GM21723 (cell line): Measurements from ENCODE around the gene C22orf23.
A peak's percentile ranks its signal among the peaks of the same experiment; 100 is the strongest.
"Not testable (repeated sequence)": the region's sequence is repeated elsewhere in the genome, so short reads cannot be mapped to it uniquely, and the experiment has no call there.

Experiments
- ATAC-seq: cut with Tn5 transposase; IDR thresholded peaks from one replicate; pipeline ENCODE4 v1.9.1; 2021; ENCODE audit warnings: mild to moderate bottlenecking, moderate library complexity; ENCODE audit not compliant: unreplicated experiment

The C22orf23 gene

DNA sequence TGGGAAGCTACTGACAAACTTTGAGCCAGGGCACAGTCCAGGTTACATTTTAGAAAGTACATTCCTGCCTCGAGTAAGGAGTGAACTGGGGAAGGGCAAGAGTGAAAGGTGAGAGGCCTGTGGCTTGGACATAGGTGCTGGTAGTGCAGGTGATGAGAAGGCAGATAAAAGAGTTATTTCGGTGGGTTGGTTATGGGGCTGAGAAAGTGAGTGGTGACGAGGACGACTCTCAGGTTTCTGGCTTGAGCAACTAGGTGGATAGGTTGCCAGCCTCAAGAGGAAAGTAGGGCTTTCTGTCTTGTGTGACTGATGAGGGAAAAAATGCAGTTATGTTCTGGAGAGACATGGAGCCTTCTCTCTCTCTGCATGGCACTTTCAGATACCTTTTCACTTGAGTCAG, 3.8 kb upstream of the C22orf23 start:
- no peak for ATAC-seq

DNA sequence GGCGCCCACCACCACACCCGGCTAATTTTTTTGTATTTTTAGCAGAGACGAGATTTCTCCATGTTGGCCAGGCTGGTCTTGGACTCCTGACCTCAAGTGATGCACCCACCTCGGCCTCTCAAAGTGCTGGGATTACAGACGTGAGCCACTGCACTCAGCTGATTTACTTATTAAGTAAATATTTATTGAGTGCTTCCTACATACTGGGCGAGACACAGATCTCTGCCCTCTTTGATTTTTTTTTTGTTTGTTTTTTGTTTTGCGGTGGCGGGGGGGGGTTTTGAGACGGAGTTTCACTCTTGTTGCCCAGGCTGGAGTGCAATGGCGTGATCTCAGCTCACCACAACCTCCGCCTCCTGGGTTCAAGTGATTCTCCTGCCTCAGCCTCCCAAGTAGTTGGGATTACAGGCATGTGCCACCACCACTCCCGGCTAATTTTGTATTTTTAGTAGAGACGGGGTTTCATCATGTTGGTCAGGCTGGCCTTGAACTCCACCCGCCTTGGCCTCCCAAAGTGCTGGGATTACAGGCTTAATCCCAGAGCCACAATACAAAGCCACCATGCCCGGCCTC, 2.5 kb upstream of the C22orf23 start:
- ATAC-seq, result not testable (repeated sequence)

DNA sequence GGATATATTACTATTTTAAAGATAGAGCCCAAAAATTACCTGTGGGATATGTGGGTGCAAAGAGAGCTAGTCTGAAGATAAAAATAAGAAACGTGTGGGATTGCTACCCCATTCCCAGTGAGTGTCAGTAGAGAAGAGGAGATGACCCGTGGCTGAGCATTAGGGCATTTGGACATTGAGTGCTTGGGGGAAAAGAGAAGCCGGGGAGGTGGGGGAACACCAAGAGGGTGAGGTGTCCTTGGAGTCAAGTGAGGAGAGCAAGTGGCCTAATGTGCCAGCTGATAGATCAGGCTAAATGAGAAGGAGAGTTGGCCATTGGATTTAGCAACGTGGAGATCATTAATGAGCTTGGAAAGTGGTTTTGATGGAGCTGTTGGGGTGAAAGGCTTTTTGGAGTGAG, 1.3 kb upstream of the C22orf23 start:
- no peak for ATAC-seq

DNA sequence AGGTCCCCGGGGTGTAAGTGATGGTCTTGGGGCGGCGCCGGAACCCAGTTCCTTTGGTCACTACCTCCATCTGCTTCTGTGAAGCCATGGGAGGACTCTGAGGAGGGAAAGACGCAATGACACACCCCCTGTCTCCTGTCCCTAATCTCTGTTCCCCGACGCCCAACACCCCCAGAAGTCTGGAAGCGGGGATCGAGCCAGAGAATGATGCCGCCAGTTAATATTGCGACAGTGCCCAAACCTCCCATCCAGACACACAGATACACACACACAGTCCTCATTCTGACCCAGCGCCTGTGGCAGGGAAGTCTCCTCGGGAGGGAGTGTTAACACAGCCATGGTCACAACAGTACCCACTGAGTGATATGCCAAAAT, 352 bp downstream of the C22orf23 start:
- peak; percentile 39 for ATAC-seq

DNA sequence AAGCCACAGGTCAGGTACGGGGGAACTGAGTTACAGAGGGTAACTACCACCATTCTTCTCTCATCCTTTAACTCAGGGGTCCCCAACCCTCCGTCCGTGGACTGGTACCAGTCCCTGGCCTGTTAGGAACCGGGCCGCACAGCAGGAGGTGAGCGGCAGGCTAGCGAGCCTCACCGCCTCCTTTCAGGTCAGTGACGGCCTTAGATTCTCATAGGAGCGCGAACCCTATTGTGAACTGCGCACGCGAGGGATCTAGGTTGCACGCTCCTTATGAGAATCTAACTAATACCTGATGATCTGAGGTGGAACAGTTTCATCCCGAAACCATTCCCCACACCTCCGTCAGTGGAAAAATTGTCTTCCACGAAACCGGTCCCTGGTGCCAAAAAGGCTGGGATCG, 772 bp downstream of the C22orf23 start:
- ATAC-seq, result not testable (repeated sequence)

DNA sequence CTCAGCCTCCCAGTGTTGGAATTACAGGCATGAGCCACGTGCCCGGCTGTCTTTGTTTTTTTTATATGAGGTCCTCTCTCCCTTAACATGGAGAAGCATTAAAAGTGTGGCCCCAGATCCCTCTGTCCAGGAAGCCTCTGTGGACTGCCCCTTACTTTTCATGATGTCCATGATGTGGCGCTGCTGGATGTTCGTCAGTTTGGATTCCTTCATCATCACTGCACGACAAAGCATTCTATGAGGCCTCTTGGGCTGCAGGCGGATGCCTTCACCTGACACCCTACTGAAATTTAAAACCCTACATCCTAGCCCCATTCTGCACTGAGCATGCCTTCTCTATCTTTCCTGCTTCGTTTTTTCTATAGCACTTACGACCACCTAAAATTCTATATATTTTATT, 2.1 kb downstream of the C22orf23 start:
- no peak for ATAC-seq

DNA sequence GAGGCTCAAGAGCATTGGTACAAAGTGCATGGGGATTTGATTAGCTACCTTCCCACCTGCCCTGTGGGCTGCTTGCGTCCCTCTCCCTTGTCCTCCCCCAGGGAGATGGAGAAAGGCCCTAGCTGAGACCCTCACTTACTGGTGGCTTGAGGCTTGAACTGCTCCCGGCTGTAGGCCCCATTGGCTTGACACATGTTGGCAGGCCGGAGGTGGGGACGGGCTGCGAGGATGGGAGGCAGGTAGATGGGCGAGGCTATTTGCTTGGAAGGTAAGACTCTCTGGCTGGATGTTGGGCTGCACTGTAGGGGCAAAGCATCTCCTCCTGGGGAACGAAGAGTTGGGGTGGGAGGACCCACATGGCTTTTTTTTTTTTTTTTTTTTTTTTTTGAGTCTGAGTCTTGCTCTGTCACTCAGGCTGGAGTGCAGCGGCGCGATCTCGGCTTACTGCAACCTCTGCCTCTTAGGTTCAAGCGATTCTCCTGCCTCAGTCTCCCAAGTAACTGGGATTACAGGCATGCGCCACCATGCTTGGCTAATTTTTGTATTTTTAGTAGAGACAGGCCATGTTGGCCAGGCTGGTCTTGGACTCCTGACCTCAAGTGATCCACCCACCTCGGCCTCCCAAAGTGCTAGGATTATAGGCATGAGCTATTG, 6.1 kb downstream of the C22orf23 start:
- ATAC-seq, result not testable (repeated sequence)

DNA sequence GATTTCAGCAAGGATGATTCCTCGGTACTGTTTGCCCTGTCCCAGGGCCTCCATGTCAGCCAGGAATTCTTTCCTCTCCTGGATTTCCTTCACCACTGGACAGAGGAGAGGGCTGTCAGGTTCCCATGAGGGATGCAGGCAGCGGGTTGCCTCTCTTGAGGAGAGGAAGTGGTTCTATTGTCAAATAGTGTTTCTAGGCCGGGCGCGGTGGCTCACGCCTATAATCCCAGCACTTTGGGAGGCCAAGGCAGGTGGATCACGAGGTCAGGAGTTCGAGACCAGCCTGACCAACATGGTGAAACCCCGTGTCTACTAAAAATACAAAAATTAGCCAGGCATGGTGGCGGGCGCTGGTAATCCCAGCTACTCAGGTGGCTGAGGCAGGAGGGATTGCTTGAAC, 9.0 kb downstream of the C22orf23 start:
- ATAC-seq, result not testable (repeated sequence)

DNA sequence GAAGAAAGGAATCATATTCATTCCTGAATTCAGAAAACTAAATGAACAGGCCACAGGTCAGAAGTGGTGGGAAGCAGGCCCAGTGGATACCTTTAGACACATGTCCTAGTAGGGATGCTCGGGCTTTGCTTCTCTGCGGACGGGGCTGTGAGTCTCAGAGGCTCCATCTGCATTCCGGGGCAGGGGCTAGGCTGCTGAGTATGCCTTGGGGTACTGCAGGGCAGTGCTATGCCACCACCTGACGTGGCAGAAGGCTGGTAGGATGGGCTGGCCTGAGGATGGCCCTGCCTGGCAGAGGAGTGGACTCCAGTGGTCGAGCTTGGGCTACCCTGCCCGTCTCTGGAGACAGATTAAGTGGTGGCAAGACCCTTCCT, 9.6 kb downstream of the C22orf23 start:
- no peak for ATAC-seq

DNA sequence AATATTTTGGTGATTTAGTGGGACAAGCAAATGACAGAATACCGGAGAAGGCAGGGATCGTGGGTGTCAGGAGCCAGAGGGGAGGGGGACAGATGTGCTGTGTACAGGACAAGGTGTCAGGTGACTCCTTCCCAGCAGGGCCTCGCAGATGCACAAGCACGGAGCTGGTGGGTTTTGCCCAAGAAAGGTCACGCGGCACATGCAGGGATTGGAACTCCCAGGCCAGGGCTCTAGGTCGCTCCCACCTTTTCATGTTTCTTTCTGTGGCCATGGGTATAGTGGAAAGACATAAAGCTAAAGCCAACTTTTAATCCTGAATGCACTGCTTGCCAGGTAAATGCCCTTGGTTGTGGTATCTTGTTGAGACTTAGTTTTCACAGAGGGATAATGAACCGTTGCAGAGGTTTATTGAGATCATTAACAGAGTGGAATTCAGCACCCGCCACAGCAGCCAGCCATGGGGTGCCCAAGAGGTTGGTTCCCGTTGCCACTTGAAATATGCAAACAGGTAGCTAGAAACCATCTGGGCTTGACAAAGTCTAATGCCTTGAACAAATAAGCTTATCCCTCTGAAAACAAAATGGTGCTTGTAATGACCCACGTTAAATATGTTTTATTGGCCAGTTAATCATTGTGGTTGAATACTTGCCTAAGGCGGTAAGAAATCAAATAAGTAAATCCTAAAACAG, 10.1 kb downstream of the C22orf23 start:
- ATAC-seq, result no peak

DNA sequence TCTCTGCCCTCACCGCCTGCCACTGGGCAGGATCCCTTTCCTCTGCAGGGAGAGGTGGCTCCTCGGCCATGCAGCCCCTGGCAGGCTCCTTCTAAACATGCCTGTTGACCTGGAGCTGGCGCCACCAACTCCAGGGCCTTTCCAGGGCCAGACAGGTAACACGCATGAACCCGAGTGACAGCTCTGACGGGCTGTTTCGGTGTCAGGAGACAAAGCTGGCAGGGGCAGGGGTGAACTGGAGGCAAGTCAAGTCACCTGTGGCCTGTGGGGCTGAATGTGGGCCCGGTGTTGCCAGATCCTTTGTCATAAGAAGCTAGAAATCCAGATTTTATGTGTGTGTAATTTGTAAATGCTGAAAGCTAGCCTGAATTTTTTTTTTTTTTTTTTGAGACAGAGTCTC, 11.3 kb downstream of the C22orf23 start:
- no peak for ATAC-seq

DNA sequence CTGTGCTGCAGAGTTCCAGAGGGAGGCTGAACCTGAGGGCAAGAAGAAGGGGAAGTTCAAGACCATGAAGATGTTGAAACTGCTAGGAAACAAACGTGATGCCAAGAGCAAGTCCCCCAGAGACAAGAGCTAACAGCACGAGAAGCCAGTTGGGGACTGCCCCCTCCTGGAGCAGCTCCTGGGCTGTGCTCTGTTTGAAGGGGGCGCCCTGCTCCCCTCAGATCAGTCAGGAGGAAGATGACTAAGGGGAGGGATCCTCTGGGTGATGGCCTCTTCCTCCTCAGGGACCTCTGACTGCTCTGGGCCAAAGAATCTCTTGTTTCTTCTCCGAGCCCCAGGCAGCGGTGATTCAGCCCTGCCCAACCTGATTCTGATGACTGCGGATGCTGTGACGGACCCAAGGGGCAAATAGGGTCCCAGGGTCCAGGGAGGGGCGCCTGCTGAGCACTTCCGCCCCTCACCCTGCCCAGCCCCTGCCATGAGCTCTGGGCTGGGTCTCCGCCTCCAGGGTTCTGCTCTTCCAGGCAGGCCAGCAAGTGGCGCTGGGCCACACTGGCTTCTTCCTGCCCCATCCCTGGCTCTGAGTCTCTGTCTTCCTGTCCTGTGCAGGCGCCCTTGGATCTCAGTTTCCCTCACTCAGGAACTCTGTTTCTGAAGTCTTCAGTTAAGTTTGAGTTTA, 12.6 kb downstream of the C22orf23 start:
- no peak for ATAC-seq

DNA sequence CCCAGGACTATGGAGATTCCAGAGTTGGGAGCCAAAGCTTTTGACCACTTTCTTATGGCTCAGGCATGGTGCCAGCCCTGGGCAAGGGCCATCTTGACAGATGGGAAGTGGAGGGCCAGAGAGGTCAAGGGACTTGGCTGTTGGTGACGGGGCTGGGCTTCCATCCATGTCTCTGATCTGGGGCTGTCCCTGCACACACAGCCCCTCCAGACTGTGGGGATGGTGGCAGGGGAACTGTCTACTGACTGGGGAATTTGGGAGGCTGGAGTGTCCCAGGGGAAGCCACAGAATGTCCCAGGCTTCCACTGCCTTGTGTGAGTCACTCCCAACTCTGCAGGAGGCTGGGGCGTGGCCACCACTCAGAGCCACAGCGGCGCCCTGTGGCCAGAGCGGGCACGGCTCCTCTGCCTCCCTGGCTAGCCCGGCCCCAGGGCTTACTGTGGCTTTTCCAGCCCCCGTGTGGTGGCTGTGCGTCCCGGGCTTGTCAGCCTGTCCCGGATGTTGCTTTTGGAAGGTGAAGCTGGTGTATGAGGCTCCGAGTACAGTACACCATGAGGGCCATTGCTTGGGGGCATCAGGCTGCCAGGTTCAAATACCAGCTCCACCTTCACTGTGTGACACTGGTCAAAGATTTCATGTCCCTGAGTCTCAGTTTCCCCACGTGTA, 19.6 kb downstream of the C22orf23 start:
- ATAC-seq, result peak; percentile 79

DNA sequence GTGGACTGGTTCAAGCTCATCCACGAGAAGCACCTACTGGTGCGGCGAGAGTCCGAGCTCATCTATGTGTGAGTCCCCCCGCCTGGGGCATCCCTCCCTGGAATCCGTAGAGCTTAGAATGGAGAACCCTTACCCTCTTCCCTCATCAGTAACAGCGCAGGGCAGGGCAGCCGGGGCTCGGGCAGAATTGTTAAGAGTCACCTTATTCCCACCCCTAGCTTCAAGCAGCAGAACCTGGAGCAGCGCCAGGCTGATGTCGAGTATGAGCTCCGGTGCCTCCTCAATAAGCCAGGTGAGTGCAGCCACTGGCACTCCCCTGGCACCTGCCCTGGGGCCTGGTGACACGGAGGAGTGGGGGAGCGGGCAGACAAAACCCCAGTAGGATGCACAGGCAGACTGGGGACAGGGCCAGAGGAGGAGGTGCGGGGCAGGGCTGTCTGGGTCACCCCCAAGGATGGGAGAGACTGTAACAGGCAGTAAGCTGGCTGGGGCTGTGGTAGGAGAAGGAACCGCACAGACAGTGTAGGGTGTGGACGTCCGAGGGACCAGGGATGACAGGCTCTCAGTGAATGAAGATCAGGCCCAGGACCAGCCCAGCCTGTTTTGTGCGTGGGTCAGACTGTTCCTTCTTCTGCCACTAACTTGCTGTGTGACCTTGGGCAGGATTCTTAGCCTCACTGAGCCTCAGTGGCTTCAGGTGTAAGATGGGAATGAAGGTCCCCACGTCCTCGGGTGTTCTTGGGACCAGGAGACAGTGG, 20.4 kb downstream of the C22orf23 start:
- no peak for ATAC-seq

DNA sequence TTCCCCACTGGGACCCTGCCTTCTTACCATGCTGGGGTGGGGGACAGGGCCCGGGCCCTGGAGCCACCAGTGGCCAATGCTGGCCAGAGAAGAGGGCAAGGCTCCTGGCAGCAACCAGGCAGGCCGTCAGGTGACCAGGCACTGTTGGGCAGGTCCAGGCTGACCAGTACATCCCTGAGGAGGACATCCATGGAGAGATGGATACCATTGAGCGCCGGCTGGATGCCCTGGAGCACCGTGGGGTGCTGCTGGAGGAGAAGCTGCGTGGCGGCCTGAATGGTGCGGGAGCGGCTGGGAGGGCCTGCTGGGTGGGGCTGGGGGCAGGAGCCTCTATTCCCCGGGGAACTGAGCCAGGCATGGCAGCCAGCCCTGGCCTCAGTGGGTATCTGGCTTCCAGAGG, 21.0 kb downstream of the C22orf23 start:
- no peak for ATAC-seq

DNA sequence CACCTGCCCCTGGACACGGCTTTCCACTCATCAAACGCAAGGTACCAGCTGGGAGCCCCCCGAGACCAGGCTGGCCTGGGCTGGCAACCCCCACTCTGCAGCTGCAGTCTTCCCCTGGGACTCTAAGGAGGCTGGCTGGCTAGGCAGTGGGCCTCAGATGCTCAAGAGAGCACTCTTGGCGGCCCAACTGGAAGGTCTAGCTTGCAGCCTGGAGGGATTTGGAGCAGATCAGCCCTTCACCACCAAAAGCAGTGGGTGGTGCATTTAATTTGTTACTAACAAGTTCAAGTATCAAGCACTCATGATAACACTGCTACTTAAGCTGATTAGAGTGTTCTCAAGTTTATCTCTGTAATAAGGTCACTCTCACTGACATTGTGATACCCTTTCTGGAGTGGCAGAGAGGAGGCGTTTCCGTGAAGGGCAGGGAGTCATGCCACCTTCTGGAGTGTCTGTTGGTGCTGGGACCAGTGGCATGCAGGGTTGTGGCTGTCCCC, 21.5 kb downstream of the C22orf23 start:
- no peak for ATAC-seq

DNA sequence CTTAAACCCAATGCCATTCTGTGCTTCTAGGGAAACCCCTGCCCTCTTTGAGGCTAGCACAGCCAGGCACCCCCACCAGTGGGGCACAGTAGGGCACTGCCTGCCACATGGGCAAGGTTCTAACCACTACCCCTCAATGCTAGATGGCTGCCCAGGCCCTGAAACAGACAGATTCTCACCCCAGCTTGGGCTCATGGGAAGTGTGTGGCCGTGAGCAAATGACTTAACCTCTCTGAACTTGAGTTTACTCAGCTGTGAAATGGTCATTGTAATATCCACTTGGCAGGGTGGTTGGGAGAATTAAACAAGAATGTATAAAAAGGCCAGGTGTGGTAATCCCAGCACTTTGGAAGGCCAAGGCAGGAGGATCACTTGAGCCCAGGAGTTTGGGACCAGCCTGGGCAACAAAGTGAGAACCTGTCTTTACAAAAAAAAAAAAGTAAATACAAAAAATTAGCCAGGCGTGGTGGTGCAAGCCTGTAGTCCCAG, 22.4 kb downstream of the C22orf23 start:
- no peak for ATAC-seq

DNA sequence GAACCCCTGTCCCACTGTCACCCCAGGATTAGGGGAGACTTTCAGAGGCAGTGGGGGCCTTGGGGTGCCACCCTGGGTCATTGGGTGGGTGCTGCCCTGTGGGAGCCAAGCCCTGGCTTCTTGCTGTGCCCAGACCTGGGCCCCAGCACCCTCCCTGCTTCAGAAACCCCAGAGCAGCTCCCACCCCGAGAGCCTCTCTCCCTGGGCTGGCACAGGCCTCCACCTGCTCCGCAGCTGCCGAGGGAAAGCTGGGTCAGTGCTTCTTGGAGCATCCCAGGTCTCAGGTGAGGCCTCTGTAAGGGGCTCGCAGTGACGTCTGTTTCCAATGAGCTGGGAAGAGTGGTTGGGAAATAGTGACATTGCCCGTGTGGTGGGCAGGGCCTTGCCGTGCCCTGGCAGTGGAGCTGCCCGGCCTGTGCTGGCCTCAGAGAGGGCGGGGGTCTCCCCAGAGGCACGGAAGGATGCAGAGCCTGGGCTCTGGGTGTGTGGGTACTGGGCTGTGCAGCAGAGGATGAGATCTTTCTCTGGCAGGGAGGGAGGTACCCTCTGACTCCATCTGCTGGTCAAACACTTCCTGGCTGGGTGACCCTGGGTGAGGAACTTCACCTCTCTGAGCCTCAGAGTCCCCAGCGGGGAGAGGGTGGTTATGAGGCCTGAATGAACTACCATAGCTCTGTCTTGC, 23.0 kb downstream of the C22orf23 start:
- ATAC-seq, result no peak

DNA sequence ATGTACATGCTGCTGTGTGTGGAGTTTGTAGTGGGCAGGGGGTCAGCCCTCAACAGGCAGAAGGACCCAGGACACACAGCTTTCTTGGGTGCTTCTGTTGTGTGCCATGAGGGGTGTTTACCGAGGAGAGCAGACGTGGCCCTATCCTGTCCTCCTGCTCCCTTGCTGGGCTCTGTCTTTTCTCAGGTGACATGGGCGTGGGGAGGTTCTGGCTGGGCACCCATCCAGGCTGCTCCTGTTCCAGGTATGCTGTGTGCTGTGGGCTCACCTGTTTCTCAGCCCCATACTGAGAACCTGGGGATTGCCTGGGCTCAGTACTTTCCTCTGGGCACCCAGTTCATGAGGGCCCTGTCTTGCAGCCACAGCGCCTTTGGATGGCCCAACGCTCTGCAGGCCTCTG, 24.0 kb downstream of the C22orf23 start:
- ATAC-seq, result no peak

DNA sequence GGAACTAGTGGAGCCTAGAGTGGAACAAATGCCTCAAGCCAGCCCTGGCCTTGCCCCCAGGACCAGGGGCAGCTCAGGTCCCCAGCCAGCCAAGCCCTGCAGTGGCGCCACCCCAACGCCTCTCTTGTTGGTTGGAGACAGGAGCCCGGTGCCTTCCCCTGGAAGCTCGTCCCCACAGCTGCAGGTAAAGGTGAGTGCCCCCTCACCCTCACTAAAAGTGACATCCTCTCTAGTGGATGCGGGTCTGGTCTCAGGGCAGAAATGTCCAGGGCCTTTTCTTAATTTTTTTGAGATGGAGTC, 25.8 kb downstream of the C22orf23 start:
- no peak for ATAC-seq
